NOMO-1 treated with DMSO at 0.1 percent for 48 hours (cell line): Measurements from ENCODE around the gene FN3KRP.
A peak's percentile ranks its signal among the peaks of the same experiment; 100 is the strongest.

ENCODE experiments used
- DNase-seq: peaks from one replicate; lab custom pipeline; 2025; ENCODE audit not compliant: unreplicated experiment; lab: John Stamatoyannopoulos, UW

Gene FN3KRP

GRCh38 chr17:82705756-82706155 lies 10.8 kb upstream of the FN3KRP start:
- no peak for DNase-seq

GRCh38 chr17:82709024-82709675 lies 7.4 kb upstream of the FN3KRP start:
- DNase-seq = no peak

- DNase-seq = no peak
Measured at GRCh38 chr17:82709676-82710498, 6.6 kb upstream of the FN3KRP start.

- DNase-seq = no peak
Measured at GRCh38 chr17:82710499-82711232, 5.8 kb upstream of the FN3KRP start.

- DNase-seq = no peak
Measured at GRCh38 chr17:82713071-82713723, 3.3 kb upstream of the FN3KRP start.

- no peak for DNase-seq
Measured at GRCh38 chr17:82718986-82719685, 2.6 kb downstream of the FN3KRP start.

GRCh38 chr17:82720204-82720603 lies 3.7 kb downstream of the FN3KRP start:
- no peak for DNase-seq

- no peak for DNase-seq
Measured at GRCh38 chr17:82722341-82723013, 6.0 kb downstream of the FN3KRP start.

- DNase-seq = no peak
Measured at GRCh38 chr17:82723169-82723807, 6.8 kb downstream of the FN3KRP start.

GRCh38 chr17:82726427-82726826 lies 9.9 kb downstream of the FN3KRP start:
- no peak for DNase-seq

GRCh38 chr17:82729479-82730260 lies 13.2 kb downstream of the FN3KRP start:
- DNase-seq = no peak

GRCh38 chr17:82732118-82732743 lies 15.7 kb downstream of the FN3KRP start:
- no peak for DNase-seq

GRCh38 chr17:82734987-82735866 lies 18.7 kb downstream of the FN3KRP start, which contains the start of gene FN3K:
FN3K (plus strand) TSS chr17:82735615; CDS start chr17:82735637, 22 bp downstream.
- peak; percentile 36 for DNase-seq

- DNase-seq = no peak
Measured at GRCh38 chr17:82736511-82737185, 20.1 kb downstream of the FN3KRP start.

GRCh38 chr17:82737967-82738877 lies 21.7 kb downstream of the FN3KRP start:
- DNase-seq = no peak
